Left forelimb (tissue), 1 donor: ENCODE results near the gene HOXB7.

Experiments
- DNase-seq: peaks from one replicate; pipeline ENCODE4 v3.0.0-alpha.2; 2018; ENCODE audit warnings: low spot score

HOXB7 gene

DNA sequence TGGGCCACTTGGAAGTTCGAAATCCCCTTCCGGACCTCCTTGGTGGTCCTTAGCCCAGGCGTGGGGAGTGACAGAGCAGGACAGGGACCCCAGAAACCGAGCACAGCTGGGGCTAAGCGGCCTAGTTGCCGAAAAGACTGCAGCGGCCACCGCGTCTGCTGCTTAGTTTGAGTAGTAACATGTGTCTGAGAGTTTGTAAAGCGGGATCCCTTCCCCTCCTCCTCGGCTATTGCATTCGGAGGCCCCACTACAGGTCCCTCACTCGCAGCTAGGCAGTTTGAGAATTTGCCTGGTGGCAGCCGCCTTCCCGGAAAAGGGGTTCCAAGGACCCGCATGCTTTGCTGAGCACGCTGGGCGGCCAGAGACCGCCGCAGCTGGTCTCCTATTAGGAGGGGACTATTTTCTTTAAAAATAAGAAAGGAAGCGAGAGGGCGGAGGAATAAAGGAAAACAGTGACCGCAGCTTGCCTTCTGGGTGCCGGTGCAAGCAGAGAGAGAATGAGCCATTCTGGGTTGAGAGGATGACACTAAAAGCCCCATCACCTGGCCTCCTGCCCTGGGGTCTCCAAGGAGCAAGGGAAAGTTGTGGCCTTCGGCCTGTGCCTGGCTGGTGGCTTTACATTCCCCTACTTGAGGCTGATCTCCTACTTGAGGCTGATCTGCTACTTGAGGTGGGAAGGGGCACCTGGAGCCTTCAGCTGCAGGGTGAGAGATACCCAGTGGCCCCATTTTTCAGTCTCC is 16.1 kb downstream of the HOXB7 start:
- no peak for DNase-seq

GRCh38 chr17:48593840-48594537 is 16.8 kb downstream of the HOXB7 start:
- no peak for DNase-seq

- no peak for DNase-seq
Measured at GRCh38 chr17:48593126-48593829, 17.5 kb downstream of the HOXB7 start, which contains the start of gene HOXB5. Gene HOXB5 (minus strand): TSS chr17:48593779. CDS start chr17:48593682, 97 bp downstream.

DNA sequence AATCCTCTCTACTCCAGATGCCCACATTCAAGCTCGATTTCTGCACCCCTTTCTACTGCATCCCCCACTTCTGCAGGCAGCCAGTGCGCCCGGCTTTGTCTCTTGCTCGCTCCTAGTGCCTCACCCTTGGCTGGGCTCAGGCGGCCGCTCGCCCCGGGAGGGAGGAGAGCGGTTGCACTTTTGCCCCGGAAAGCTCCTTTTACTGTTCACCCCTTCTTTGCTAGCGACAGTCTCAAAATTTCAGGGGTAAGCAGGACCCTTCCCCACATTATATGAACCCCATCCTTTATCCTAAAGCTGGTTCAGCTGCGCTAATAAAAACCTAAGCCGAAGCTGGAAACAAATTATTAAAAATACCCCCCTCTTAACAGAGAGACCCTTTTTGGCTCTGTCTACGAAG is 18.2 kb downstream of the HOXB7 start:
- no peak for DNase-seq

DNA sequence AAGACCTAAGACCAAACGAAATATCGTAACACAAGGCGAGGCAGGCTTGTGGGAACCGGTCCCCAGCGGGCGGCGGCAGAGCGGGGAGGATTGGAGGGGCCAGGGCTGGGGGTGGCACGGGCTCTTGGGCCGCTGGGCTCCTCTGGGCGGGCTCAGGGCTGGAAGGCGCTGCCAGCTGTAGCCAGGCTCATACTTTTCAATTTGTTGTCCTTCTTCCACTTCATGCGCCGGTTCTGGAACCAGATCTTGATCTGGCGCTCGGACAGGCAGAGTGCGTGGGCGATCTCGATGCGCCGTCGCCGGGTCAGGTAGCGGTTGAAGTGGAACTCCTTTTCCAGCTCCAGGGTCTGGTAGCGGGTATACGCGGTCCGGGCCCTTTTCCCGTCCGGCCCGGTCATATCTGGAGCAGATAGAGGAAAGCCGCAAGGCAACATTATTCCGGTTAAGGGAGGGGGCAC is 18.7 kb downstream of the HOXB7 start:
- no peak for DNase-seq

DNA sequence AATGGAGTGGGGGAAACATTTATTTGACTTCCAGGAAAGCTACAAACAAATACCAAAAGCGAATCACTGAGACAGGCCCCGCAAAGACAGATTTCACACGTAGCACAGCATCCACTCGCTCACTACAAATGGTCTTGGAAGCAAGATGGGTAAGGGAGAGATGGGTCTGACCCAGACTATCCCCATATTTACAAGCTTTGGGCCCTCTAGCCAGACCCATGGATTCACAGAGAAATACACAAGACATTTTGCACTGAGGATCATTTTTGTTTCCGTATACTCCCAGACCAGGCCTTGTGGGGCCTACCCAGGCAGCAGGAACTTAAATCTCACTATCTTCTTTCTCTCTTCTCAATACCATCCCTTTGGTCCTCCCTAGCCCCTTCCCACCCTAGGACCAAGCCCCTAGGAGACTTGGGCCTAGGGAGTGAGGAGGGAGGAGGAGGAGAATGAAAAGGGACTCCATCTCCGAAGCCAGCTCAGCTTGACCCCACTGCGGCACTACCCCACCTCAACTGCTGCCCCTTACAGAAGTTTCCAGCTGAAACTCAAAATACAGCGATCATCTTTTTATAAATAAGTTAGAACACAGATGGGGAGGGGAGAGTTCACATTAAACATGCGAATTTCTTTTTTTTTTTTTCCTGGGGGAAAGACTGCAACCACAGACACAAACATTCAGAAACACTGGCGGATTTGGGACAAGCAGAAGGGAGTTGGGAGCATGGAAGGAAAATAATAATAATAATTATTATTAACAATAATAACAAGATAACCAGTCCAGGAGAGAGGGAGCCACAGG is 19.4 kb downstream of the HOXB7 start:
- DNase-seq, result no peak

GRCh38 chr17:48590607-48591161 is 20.1 kb downstream of the HOXB7 start:
- DNase-seq, result no peak

GRCh38 chr17:48589831-48590606 is 20.8 kb downstream of the HOXB7 start, which contains the start of gene HOXB3:
Gene HOXB3 (minus strand): TSS chr17:48590241. CDS start chr17:48552474, 37,767 bp downstream.
- DNase-seq, result no peak

GRCh38 chr17:48589060-48589830 is 21.6 kb downstream of the HOXB7 start:
- no peak for DNase-seq

- no peak for DNase-seq
Measured at GRCh38 chr17:48588528-48588927, 22.3 kb downstream of the HOXB7 start.

DNA sequence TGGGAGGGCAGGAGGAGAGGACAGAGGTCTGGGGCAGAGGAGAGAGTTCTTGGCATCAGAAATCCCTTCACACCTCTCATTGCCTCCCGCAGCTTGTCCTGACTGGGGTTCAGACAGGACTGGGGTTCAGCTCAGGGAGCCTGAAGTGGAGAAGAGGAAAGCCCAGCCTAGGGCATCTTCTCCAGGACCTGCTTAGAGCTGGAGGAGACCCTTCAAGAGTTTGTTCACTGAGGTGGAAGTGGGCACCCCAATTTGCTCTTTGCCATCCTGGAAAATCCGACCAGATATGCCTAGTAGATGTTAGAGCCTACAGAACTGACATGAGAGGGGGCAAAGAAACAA is 22.8 kb downstream of the HOXB7 start:
- DNase-seq, result no peak

GRCh38 chr17:48587276-48588073 is 23.3 kb downstream of the HOXB7 start:
- DNase-seq, result no peak

DNA sequence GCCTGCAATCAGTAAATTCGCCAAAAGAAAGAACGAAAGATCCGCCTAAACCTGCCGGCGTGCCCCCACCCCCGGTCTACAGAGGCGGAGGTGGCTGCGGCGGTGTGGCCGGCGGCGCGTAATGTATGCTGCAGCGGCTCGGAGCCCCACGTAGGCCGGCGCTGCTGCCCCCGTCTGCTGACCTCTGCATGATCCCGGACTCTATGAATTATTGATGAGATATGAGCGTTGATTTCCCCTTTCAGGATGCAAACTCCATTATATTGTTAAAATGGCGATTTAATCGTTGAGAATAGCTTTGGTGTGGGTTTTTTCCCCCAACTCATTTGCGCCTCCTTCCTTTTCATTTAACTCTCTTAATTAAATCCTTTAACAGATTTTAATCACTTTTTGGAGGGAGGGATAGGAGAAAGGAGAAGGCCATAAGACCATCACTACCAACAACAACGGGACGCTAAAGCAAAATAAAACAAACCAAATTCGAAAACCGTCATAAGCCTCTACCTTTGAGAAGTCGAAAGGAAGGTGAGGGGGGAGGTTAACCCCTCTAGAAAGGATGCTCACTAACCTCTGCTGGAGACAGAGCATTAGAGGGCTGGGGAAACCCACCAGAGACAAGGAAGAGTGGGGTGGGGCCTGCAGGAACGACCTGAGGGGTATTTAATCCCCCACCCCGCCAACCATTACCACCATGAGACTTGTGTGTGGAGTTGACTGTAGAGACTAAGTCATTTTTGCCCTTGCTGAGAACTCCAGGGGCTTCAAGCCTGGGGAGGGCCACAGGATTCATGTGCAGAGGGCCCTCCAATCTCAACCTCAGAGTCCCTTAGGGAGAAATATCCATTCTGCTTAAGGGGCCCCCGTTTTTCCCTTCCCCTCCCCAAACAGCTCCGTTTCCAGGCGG is 24.2 kb downstream of the HOXB7 start:
- no peak for DNase-seq

DNA sequence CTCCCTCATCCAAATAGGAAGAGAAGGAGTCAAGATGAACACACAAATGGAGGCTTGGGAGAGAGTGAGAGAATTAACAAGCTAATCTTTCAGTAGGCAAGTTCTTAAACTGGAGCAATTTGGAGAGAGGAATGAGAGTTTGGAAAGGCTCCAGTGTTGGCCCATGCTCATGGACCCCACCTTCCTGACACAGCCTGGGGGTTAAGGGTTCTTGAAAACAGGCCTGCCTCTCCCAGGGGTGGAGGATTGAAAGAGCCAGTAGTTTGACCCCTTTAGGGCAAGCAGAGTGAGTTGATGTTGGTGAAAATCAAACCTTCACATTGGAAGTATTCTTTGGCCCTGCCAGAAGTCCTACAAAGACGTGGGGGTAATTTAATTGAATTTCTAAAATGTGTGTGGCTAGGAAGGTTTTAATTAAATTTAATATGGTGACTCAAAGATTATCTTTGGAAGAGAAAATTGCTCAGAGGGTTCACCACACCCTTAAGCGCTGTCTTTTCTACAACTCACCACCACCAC is 26.5 kb downstream of the HOXB7 start:
- DNase-seq, result no peak

- no peak for DNase-seq
Measured at GRCh38 chr17:48583708-48584222, 27.1 kb downstream of the HOXB7 start.

GRCh38 chr17:48582750-48583069 is 28.1 kb downstream of the HOXB7 start:
- no peak for DNase-seq

DNA sequence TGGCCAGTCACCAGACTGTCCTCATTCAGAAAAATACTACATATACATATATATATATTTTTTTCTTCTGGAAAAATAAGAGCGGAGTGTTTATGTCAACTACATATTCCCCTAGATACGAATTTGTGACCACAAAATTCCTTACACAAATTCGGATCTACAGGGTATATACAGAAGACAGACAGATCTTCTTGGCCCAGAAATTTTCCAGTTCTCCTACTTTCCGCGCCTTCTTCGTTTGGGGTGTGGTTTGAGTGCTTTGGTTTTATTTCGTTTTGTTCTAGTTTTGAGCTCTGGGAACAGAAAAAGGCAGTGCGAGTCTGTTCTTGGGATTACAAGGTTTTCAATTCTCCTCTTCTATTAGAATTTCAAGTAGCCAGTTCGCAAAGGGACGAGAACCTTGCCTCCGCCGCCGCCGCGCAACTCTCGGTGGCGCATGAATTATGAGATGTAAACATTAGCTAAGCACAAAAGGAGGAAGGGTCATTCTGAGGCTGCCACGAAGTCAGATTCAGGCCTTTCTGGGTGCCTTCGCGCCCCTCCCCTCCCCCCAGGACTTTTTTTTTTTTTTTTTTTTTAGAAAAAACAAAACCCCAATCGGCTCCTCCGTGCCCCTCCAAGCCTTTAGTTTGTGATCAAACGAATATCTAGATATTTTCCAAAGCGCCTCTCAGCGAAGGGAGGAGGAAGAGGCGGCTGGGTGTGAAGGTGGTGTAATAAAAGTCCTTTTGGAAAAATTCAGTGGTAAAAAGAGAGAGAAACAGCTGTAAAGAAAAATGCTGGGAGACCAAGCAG is 30.9 kb downstream of the HOXB7 start:
- no peak for DNase-seq
